DMS 273 (cell line): ENCODE data around the gene C11orf98.
"Not testable (repeated sequence)": the region's sequence is repeated elsewhere in the genome, so short reads cannot be mapped to it uniquely, and the experiment has no call there.

Experiments
- DNase-seq: peaks from one replicate; lab custom pipeline; 2025; ENCODE audit not compliant: unreplicated experiment; lab: John Stamatoyannopoulos, UW

C11orf98 gene

DNA sequence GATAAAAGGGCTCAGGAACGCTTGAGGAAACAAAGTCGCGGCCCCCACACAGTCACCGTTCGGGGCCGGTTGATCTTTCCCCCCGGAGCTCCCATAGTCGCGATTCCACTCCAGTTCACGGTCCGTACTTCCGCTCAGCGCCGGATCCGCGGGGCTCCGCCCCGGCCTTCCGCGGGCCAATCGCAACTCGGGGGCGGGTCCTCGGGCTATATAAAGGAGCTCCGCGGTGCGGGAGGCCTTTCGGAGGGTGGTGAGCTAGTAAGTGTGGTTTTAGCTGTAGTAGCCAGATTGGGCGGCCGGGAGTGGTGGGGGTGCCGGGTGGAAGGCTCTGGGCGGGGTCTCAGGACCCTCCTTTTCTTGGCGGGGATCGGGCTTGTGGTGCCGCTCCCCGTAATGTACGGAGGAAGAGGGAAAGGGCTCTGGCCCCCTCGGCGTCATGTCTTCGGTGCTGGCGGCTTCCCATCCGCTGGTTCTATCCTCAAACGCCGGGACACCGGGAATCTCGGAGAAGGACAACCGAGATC is at the start of gene C11orf98, which contains the start of gene CSKMT:
C11orf98 (minus strand) TSS at position 136 of the 524 bp plus-strand sequence; CDS start at position 95, 41 bp downstream.
CSKMT (plus strand) TSS at position 238 of the 524 bp plus-strand sequence. CDS start 568 bp downstream, outside the sequence.
- peak; percentile 95 for DNase-seq

DNA sequence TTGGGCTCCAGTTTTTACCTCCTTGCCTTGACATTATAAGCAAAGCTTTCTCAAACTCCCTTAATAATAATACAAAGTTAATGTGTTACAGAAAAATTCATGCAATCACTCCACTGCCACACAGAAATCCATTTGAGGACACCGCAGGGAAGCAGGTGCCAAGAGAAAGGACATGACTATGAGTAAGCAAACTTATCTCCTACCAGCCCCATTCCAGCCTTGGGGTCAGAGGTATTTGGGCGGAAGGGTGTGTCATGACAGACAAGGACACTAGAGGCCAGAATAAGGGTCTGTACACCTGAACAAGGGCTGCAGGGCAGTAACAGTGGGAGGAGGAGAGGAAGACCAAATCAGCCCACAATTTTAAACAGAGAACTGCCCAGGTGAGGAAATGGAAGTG is 48.3 kb upstream of the C11orf98 start:
- no peak for DNase-seq

DNA sequence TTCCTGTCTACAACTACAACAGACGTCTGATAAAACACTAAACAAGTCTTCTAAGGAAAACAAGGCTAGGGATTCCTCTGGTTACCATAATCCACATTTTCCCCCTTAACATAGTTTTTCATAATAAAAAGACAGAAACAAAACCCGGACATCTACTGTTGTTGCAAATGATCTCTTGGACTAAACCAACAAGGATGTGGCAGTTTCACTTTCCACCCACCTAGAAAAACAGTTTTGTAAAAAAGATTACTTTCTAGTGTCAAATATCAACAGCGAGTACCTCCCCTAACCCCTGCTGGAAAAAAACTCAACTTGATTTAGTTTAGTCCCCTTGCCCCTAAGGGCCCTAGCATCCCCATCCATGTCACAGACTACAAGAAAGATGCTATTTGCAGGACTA is 47.9 kb upstream of the C11orf98 start:
- DNase-seq: no peak

DNA sequence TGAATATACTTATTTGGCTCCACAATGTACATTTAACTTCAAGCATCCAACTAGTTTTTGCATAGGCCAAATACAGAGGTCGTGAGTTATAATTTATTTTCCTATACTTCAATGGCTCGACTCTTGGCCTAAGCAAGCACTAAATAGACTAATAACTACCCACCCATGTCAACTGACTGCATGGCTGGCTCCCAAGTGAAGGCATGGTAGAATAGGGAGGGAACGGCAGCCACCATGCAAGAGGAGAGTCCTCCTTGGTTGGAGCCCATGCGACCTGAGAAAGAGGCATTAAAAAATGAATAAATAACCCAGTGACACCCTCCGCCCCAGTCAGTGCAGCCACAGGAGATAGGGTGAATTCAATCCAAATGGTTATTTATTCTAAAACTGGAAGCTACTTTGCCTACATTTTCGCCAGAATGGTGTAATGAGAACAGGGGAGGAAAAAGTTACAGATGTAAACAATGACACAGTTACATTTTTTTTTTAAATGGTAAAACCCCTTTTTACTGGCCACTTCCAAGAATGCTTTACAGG is 47.3 kb upstream of the C11orf98 start:
- no peak for DNase-seq

DNA sequence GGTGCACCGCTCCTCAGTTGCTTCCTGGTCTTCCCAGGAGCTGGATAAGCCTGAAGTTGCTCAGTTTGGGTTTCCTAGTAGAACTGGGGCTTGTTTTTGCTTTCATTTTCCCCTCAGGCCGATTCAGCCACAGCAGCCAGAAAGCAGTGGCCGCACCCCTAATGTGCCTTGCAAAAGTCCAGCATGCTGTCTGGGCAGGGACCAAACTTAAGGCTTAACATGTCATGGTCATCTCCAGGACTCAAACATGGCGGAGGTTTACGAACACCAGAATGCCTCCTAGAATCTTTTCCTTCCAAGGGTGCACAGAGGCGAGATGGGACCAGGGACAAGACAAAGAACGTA is 45.0 kb upstream of the C11orf98 start:
- peak; percentile 63 for DNase-seq

DNA sequence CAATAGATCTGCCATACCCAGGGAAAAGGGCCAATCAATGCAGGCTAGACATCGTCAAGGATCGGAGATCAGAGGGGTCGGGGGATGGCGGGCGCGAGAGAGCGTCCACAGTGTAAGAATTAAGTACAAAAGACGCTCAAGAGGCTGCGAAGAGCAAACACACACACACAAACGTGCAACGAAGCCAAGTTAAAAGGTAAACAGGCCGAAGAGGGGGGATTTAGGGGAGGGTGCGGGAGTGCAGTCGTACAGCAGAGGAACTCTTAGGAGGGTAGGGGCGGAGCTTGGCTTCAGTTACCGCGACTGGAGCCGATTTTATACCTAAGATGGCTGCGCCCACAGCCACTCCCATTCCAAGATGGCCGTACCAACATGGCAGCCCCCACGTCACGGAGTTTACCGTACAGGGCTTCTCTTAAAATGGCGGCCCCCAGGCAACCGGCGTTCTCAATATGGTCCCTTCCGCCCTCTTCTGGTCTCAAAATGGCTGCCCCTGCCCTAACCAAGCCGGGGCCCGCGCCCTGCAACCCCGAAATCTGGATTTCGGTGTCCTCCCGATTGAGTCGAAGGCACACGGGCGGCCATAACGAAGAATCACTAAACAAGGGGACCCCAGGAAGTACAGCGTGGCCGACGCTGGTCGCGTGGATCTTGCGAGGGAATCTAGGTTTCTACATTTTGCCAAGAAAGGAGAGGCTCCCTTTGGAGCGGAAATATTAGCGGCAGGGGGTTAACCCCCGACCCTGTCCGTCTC is 44.4 kb upstream of the C11orf98 start:
- DNase-seq: peak; percentile 98

DNA sequence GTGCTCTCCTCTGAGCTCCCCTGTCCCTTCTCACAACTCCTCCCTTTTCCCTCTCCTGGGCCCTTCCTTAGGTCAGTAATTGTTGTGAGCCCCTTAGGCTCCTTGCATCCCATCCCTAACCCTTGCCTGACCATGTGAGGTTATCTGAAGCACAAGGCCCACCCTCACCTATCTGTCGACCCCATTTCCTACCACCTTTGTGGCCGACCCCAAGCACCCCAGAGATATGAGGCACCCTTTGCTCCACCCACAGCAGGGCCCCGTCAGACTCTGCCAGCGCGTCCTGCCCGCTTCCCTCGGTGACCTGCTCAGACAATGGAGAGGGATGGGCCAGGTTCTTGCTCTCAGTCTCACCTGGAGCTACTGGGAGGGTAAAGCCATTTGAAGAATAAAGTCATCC is 43.8 kb upstream of the C11orf98 start:
- DNase-seq: no peak

DNA sequence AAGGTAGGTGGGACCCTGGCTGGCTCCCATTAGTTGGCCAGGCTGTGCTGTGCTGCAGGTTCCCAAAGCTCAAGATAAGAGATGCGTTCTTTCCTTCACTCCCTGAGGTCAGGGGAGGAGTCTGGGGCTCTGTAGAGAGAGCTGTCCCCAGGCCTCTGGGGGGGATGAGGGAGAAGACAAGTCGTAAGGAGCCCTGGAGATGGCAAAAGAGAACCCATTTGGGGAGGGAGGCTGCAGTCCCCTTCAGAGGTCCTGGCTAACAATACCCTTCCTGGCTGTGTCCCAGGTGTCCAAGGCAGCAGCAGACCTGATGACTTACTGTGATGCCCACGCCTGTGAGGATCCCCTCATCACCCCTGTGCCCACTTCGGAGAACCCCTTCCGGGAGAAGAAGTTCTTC is 43.4 kb upstream of the C11orf98 start:
- no peak for DNase-seq

DNA sequence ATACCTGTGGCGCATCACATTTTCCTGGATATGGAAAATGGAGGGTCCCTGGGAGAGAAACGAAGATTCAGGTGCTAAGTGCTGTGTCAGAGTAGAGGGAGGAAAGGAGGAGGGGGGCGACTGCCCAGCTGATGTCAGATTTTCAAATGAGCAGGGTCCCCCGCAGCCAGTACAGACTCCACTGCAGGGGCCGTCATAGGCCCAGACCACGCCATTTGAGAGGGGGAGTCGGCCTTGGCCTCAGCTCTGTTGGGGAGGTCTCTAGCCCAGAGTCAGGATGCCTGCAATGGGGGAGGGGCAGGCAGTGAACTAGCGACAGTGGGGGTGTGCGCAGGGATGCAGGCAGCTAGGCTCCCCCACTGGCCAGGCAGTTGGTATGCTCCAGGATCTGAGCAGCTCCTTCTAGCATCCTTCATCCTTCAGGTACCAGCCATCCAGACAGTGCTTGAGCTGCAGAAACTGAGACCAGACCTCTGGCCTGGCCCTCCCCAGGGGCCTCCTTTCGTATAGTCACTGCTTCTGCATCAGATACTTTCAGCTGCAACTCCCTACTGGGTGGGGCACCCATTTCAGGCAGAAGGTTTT is 42.4 kb upstream of the C11orf98 start, which contains the start of the genes BSCL2 and GNG3:
BSCL2 (minus strand) TSS at position 148 of the 585 bp plus-strand sequence. CDS start 229 bp downstream, outside the sequence.
GNG3 (plus strand) TSS at position 400 of the 585 bp plus-strand sequence. CDS start 620 bp downstream, outside the sequence.
- DNase-seq: peak; percentile 30

DNA sequence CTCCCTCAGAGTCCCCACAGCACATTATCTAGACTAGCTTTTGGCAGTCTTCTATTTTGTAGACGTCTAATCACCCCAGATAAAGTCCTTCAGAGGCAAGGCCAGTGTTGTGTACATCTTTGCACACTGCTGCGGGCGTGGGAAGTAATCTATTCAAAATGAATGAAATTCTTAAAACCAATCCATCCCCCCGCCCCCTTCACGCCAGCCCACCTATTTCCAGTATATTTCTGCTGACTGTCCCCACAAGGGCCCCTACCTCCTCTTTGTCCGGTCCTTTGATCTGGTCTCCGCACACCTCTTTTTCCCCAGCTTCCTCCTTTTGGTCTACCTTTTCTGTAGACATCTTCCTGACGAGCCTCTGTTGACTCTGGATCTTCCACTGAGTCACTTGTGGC is 41.8 kb upstream of the C11orf98 start:
- no peak for DNase-seq

DNA sequence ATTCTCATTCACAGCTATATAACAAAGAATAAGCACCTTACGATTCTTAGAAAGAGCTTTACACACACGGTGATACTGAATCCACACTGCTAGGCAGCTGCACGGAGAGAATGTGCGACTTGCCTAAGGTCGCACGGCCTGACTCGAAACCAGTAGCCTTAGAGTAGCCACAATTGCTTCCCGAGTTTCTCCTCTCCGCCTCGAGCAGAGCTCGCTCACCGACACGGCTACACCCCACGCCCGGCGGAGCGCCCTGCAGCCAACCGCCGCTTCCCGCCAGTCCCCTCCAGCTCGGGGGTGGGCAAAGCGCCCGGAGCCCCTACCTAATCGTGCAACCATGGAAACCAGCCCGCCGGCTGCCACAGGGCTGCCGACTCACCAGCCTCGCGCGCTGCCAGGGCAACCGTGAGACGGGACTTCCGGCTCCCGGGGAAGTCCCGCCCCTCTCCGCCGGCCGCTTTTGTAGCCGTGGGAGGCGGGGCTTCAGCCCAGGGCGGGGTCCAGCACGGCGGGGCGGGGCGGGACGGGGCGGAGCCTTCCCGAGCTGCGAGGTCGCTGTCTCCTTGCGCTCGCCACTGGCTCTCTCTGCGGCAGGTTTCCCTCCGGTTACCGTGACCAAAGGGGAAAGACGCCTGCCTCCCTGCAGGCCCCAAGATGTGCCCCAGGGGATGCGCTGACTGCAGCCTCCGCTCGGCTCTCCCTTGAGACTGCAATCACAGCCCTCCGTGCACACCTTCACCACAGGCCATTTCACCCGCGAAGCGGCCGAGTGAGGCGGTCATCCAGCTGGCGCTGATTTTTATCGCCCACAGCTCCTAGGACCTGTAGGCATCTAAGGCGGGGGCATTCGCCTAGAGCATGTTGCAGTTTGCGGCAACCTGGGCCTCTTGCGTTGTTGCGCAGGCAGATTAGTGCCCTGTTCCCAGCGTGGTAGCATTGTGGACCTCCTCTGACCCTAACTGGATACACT is 41.2 kb upstream of the C11orf98 start:
- peak; percentile 96 for DNase-seq

DNA sequence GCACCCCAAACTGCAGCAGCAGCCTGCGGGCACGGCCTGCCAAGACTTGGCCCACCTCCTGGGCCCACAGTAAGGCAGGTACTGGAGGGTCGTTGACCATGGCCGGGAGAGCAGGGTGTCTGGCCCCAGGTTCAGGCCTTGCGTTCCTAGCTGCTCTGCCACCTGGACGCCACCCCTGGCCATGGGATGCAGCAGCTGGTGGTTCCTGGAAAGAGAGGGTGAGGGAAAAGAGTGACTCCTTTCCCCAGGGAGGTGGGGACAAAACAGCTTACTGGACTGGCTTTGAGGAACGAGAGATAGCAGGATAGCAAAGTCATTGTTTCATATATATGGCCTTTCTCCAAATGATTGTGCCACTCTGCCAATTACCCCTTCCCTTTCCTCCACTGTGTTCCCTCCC is 40.4 kb upstream of the C11orf98 start:
- DNase-seq: peak; percentile 45

DNA sequence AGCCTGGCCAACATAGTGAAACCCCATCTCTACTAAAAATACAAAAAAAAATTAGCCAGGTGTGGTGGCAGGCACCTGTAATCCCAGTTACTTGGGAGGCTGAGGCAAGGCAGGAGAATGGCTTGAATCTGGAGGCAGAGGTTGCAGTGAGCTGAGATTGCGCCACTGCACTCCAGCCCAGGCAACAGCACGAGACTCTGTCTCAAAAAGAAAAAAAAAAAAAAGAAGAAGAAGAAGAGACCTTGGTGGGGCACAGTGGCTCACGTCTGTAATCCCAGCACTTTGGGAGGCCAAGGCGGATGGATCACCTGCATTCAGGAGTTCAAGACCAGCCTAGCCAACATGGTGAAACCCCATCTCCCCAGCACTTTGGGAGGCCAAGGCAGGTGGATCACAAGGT is 38.9 kb upstream of the C11orf98 start:
- DNase-seq: not testable (repeated sequence)

DNA sequence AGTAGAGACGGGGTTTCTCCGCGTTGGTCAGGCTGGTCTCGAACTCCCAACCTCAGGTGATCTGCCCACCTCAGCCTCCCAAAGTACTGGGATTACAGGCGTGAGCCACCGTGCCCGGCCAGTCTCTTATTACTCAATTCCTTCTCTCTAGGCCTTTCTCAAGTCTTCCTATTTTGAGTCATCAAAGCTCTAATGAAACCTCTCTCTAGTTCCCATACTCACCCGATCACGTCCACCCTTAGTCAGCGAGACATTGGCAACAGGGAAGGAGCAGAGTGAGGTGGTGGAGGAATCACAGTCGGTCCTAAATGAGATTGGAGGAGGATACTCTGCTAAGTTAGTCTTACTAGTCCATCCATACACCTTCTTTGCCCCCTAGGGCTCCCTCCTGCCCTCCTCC is 37.2 kb upstream of the C11orf98 start:
- no peak for DNase-seq

DNA sequence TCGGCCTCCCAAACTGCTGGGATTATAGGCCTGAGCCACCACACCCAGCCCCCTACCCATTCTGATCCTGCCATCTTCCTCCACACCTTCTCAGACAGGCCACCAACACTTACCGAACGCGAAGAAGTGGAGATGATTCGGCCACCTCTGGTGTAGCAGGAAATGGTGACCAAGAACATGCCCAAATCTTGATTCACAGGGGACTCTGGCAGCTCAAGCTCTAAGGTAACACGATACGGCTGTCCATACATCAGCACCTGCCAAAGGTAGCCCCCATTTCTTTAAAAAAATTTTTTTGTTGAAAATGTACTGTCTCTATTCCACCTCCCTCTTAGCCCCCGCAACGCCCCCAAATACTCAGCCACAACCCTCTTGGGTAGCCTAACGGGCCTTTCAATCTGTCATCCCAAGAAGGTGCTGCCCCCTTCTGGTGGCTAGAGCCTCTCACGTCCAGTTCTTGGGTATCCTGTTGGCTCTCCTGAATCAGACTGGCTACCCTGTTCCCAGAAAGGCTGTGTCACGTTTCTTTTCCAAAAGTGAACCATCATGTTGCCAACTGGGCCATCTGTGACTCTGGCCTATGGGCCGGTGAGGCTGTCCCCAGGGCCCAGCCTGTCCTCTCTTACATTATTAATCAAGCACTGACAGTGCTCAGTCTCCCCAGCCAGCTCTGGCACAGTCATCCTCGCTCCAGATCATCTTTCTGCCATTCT is 29.6 kb upstream of the C11orf98 start:
- peak; percentile 84 for DNase-seq

DNA sequence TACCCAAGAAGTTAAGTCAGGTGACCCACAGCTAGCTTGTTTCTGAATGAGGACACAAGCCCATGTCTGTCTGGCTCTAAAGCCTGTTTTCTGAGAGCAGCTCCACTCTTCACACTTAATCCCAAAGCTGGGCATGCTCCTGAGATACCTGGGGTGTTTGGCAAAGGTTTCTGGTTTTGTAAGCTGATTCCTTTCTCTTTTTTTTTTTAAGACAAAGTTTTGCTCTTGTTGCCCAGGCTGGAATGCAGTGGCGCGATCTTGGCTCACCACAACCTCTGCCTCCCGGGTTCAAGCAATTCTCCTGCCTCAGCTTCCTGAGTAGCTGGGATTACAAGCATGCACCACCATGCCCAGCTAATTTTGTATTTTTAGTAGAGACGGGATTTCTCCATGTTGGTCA is 28.6 kb upstream of the C11orf98 start:
- not testable (repeated sequence) for DNase-seq

DNA sequence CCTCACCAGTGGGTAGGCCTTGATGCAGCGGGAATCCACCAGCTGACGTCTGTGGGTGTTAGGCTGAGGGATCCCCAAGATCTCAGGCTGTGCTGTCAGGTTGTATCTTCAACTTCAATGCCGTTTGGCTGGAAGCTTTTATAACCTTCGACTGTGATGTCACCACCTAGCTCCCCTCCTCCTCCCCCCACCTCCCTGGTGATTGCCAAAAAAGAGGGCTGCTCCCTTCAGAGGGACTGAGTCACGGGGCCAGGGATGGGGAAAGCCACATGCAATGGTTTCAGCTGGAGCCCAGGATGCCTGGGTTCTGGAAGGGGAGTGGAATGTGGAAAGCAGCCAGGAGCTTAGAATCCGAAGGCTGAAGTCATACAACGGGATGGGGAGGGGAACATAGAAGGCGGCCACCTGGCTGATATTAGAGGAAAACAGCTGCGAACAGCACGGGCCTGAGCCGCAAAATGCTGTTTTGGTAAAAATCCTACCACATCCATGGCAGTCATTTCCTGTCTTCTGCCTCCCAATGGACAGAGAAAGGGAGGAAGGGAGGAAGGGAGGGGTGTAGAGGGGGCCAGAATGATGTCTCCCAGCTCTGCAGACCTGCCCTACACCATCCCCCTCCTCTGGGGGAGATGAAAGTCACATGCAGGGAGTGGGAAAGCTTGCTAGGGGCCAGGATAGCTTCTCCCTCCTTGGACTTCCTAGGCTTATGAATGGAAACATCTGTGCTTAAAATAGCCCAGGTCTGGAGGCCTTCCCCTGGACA is 24.6 kb upstream of the C11orf98 start, which contains the start of gene LRRN4CL:
LRRN4CL (minus strand) TSS at position 110 of the 763 bp plus-strand sequence. CDS start 1,022 bp downstream, outside the sequence.
- peak; percentile 67 for DNase-seq

DNA sequence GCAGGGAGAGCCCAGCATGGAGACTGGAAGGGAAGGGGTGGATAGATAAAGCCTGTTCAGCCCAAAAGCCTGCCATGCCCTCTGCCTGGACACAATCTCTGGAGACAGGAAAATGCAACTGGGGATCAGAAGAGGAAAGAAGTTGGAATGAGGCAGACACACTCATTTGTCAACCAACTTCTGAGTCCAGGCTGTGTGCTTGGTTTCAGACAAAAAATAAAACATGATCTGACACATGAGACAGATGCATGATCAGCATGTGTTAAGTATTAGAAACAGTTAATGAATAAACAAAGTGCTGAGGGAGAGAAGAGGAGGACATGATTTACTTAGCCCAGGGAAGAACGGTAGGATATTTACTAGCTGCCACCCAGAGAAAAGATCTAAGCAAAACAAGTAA is 23.5 kb upstream of the C11orf98 start:
- DNase-seq: no peak
